GM21723 (cell line): Measurements from ENCODE around the gene NELL2.
"Not testable (repeated sequence)": the region's sequence is repeated elsewhere in the genome, so short reads cannot be mapped to it uniquely, and the experiment has no call there.

Experiments used
- ATAC-seq: cut with Tn5 transposase; IDR thresholded peaks from one replicate; pipeline ENCODE4 v1.9.1; 2021; ENCODE audit warnings: mild to moderate bottlenecking, moderate library complexity; ENCODE audit not compliant: unreplicated experiment

The NELL2 gene

DNA sequence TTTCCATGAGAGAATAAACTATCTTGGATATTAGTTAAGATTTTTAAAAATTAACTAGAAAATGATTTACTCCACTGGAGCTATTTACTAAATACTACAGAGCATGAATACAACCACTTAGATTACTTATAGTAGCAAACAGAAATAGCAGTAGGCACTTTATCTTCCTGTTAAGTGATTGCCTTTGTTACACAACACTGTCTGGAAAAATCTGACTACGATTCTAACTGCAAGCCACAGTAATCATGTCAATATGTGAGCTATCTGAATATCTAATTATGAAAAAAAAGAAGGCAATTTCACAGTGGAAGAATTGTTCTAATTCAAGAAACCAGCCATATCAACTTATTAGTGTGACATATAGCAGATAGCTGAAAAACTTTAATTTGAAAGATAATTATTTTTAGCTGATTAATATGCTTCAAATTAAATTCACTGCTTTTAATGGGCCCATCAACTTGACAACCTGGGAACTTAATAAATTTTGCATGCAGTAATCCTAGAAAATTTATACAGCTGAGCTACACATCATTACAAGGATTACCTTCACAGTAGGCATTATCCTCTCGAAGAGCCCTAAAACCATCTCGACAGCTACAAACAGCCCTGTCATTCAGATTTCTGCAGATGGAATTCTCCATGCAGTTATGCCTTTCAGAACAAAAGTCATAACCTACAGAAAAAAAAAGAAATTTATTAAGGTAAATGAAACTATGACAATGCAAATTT is 172.8 kb downstream of the NELL2 start:
- ATAC-seq, result no peak

DNA sequence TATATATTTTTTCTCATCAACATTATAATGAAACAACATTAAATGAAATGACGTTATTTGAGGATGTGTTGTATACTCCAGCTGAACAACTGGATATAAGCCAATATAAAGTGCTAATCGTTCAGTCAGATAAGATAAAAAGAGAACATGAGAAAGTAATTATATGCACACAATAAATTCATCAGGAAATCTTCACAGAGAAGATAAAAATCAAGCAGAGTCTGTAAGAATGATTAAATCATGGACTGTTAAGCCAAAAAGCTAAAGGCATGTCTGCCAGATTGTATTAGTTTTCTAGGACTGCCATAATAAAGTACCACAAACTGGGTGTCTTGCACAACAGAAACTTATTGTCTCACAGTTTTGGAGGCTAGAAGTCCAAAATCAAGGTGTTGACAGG is 178.6 kb downstream of the NELL2 start:
- ATAC-seq, result no peak

DNA sequence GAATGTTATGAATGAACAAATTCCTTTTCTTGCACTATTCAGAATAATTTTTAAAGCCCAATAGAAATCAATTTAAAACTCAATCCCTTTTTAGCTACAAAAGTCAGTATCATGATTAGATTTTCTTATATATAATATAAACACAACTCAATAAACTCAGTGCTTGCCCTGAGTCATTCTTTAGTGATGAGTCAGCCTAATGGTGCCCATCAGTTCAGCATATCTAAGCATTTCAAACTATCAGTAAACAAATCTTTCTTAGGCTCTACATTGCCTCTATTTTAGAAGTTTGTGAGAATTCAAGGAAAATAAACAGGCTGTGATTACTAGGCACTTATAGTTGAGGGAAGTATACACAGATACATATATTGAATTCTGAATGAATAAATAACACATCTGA is 179.6 kb downstream of the NELL2 start:
- ATAC-seq, result no peak

DNA sequence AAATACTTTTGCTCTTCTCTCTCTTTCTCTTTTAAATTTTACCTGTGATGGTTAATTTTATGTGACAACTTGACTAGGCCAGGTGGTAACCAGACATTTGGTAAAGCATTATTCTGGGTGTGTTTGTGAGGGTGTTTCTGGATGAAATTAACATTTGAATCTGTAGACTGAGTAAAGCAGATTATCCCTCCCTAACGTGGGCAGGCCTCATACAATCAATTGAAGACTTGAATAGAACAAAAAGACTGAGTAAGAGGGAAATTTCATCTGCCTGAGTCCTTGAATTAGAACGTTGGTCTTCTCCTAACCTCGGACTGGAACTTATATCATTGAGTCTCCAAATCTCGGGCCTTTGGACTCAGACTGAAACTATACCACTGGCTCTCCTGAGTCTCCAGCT is 182.1 kb downstream of the NELL2 start:
- ATAC-seq, result no peak

DNA sequence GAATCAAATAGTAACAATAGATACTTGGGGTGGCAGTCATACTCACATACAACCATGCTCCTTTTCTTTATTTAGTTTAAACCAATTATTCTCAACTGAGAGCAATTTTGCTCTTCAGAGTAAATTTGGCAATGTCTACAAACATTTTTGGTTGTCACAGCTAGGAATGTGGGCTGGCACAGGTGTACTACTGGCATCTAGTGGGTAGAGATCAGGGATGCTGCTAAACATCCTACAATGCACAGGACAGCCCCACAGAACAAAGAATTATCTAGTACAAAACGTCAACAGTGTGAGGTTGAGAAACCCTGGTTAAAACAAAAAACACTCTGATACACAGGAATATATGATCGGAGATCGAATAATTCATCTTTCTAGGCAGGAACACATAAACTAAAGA is 186.5 kb downstream of the NELL2 start:
- no peak for ATAC-seq

DNA sequence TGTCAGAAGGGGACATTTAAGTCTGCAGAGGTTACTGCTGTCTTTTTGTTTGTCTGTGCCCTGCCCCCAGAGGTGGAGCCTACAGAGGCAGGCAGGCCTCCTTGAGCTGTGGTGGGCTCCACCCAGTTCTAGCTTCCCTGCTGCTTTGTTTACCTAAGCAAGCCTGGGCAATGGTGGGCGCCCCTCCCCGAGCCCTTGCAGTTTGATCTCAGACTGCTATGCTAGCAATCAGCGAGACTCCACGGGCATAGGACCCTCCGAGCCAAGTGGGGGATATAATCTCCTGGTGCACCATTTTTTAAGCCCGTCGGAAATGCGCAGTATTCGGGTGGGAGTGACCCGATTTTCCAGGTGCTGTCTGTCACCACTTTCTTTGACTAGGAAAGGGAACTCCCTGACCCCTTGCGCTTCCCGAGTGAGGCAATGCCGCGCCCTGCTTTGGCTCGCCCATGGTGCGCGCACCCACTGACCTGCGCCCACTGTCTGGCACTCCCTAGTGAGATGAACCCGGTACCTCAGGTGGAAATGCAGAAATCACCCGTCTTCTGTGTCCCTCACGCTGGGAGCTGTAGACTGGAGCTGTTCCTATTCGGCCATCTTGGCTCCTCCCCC is 189.2 kb downstream of the NELL2 start:
- ATAC-seq, result not testable (repeated sequence)

DNA sequence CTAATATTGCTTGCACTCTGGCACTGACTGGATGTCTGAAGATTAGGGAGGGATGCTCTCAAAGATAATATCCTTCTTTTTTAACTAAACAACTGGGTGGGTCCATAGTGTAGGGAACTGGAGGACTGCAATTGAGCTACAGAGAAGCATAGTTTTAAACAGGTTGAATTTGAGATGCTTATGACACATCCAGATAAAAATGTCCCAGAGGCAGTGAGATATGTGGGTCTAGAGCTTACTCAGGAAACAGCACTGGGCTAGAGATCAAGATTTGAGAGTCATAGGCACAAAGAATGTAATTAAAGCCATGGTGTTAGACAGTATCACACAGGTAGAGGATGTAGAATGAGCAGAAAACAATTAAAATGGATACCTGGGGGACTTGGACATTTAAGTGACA is 198.4 kb downstream of the NELL2 start:
- no peak for ATAC-seq

DNA sequence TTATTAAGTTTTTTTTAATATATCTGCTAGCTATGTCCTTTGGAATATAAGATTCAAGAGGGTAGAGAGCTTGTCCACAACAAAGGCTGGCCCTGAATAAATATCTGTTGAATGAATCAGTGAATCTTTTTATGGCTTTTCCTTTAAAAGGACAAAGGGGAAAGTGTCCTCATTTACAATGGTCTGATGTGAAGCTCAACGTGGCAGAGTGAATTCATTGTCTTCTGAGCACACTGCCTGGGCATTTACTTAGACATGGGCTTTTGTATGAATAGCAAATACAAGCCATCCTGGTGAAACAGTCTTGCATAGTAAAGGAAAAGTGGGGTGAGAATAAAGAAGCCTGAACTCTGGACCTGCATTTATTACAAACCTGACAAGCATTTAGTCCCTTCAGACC is 201.2 kb downstream of the NELL2 start:
- ATAC-seq, result no peak

DNA sequence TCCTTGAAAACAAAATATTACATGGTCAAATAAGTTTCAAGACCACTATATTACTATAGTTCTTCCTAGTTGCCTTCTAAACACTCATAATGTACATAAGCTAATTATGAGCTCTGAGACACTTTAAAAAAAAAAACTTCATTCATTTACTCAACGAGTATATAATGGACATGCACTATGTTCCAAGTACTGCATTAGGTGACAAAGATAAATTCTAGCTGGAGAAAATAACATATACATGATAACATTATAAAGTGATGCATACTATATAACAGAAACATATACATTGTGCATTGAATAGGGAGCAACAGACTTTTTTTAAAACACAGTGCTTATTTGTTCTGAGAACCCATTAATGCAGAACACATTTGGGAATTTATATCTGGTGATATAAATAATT is 202.3 kb downstream of the NELL2 start:
- ATAC-seq, result no peak

DNA sequence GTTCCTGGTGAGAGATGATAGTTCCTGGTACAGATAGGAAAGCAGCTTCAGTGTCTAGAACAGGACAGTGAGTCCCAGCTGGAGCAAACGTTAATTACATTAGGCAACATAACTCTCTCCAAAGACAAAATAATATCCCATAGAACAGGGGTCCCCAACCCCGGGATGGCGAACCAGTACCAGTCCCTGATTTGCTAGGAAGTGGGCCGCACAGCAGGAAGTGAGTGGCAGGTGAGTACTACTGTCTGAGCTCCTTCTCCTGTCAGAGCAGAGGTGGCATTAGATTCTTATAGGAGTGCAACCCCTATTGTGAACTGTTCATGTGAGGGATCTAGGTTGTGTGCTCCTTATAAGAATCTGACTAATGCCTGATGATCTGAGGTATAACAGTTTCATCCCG is 204.1 kb downstream of the NELL2 start:
- no peak for ATAC-seq

DNA sequence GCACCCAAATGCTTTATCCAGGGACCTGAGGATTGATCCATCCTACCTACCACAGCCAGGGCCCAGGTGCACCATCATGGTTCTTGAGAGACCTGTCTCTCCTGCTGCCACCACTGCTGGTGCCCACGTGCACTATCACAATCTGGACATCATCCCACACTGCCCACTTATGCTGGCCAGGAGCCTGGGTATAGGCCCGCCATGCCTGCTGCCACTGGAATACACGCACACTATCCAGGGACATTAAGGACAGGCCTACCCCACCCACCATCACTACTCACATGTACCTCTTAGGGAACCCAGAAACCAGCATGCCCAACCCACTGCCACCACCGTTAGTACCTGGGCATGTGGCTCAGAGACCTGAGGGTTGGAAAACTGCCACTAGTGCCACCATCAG is 207.7 kb downstream of the NELL2 start:
- ATAC-seq, result no peak

DNA sequence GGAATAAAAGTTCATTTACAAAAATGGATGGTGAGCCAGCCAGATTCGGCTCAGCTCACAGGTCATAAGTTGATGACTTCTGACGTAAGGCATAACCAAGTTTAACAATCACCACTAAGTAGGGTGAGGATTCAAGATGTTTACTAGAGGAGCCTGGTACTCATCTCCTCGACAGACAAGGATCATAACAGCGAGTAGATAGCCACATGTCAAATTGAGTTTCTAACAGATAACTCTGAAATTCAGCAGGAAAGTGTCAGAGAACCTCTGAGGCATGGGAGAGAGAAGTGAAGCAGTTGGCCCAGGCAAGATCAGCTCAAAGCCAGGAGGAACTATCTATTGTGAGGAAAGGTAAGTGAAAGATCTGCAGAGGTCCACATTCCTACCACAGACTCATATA is 208.7 kb downstream of the NELL2 start:
- ATAC-seq, result no peak

DNA sequence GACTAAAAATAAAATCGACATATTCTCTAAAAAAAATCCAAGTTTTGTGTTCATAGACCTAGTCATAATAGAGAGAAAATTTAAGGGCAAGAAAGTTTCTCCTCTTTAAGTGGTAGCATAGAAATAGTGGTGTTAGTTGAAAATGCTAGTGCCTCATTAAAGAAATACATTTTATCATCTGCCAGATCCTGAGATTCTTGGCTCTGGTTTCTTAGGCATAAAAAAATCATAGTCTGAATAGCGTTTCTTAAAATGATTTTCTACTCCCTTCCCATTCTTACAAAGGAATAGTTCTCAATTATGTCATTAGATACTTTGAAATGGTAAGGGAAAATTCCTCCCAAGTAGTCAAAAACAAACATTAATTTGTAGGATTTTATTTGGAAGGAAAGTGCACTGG is 212.8 kb downstream of the NELL2 start:
- no peak for ATAC-seq

DNA sequence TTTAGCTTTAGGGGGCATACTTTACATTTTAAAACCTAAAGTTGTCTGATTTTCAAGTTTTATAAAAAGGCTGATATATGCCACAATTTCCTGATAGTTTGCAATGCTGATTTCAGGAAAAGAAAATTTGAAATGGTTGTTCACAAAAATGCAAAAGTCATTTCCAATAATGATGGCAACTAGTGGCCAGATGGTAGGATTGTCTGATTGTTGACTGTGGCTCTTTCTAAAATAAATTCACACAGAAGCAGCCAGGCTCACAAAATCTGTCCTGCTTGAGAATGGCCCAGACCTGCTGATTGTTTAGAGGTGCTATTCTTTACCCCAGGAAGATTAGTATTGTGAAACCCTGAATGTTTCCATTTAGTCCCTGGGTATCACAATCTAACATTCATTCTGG is 220.3 kb downstream of the NELL2 start:
- ATAC-seq, result no peak

DNA sequence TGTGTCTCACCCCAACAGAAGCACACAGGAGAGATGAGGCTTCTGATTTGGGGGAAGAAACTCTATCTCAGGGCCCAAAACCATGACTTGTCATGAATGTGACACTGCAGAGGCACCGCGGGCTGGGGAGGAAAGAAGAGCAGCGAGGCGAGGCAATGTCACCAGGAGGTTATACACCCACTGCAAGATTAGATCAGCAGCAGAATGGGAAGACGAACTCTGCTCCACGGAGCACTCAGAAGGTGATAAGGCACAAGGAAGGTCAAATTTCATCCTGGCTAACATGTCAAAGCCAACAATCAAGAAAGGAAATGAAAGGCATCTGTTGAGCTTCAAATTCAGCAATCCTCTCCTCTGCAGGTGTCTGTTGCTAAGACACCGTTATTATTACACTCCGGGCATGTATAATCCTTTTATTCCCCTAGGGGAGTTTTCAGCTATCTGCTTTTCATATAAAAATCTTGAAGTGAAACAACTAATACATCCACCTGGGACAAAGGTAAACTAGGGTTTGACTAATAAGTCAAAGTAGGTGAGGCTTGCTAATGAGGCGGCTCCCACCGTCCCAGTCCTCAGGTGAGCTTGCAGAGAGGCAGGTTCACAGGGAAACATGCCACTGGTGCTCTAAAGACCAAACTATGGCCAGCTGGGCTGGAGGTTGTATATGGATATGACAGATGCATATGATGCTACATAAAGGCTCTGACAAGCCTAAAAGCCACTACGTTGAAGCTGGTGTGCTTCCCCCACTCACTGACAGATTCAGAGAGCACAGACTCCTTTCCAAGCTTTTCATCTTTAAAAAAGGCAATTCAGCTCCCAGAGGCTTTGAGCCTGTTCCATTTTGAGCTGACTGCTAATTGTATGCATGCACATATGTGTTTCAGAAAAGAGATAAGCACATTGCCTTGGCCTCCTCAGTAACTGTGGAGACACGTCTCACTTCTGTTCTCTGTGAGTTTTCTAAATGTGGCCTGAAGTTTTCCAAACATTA is 221.2 kb downstream of the NELL2 start:
- no peak for ATAC-seq

DNA sequence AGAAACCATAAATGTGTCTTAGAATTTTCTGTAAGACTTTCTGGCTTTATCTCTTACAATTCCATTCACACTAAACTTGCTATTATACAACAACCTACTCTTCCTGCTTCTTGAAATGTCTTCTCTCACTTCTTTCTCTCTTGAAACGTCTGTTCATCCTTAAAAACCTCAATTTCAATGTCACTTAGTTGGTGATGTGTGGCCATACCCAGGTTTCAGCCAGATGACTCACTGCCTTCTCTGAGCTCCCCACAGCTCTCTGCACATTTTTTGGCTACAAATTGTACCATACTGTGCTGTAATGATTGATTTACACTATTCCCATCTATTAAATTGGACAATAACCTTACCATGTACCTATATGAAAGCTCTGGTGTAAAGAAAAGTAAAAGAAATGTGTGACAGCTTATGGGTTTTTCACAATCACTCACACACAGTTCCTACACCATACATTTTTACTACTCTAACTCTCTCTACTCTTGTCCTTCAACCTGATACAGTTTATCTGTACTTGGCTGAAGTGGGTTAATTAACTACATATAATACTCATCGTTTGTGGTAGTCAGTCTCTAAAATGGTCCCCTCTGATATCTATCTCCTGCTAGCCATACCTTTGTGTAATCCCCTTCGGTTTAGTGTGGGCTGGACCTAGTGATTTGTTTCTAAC is 222.1 kb downstream of the NELL2 start:
- ATAC-seq, result no peak

DNA sequence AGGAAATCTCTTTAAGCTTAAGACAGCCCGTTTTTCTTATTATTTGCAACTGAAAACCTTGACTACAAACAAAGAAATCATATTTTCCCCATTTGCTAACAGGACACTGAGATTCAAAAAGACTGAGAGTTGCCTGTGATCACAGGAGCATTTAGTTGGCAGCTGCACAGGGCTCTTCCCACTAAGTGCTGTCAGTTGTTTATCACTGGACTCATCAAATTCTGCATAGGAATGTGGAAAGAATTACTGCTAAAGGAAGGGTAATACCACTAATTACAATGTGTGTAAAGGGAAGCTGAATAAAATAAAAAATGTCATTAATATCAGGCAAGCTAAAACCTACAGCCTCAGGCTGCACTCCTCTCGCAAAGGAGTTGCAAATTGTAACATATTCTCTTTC is 226.4 kb downstream of the NELL2 start:
- ATAC-seq, result no peak

DNA sequence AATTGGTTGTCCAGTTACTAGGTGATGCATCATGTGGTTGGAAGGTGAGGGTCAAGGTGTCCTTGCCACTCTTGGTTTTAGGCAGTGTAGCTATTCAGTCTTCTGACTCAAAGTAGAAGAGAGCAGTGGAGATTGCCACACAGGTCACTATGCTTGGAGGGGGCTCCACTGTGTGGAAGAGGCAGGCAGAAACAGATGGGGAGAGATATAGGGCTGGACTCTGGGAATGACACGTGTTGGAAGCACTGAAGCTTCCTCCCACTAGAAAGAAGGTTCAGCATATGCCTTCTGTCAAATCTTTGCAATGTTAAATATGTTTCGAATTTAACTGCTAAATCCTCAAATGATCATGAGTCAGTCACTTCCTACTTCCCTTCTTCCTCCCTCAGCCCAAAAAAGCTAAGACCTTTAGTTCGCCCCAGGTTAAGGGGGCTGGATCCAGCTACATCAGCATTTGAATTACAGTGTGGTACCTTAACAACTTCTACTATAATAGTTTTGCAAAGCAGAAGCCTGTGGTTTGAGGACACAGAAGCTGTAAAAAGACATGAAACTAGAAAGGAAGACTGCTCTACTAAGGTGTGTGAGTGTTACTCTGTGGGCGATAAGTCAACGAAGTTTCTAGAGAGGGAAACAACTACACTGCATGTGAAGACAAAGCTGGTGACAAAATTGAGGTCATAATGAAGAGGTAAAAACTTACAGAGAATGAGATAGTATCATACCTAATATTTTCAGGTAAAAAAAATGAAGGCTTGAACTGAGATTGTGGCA is 228.0 kb downstream of the NELL2 start:
- ATAC-seq, result no peak

DNA sequence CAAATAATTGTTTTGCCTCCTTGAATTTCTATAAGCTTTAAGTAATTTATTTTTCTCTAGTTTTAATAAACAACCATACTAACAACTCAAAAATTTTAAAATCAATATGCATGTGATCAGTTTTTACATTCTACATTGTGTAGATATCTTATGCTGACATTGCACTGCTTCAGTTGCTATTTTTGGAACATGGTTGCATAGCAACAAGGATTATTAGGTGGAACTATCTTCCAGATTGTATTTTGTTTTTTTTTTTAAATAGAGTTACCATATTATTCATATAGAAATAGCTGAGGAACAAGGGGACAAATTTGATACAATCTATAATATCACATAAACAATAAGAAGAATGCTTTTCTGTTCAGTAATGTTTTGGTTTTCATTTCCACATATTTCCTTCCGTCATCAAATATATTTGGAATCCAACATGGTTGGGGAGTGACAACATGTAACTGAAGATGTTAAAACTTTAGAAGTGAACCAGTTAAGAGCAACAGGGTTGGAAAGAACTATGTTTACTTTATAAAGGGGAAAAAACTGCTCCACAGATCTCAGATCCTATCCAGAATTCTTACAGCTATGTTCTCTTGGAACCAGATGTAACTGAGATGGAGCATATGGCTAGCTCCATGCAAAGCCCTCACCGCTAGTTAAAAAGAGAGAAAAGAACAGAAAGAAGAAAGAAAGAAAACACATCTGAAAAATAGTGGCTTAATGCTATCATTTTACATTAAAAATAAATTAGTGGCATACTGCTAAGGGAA is 235.5 kb downstream of the NELL2 start:
- ATAC-seq, result no peak

DNA sequence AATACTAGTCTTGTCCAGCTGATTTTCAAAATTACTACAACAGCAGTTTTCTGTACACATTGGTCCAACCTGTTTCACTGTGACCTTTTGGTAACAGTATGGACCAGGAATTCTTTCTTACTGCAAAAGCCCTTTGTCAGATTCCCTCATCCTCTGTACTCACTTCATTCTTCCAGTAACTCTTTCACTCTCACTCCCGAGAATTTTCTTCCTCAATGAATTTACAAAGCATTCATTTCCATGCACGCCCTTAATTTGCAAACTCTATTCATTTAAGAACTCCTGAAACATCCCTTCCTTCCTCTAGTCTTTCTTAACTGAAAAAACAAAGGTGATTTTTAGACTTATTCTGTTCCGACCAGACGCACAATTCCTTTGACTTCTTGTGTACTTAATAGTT is 238.2 kb downstream of the NELL2 start:
- ATAC-seq, result no peak
